GM19395 (cell line): Measurements from ENCODE around the gene FUBP1.
"Not testable (repeated sequence)": the region's sequence is repeated elsewhere in the genome, so short reads cannot be mapped to it uniquely, and the experiment has no call there.

ENCODE experiments used
- ATAC-seq: cut with Tn5 transposase; IDR thresholded peaks from one replicate; pipeline ENCODE4 v1.9.1; 2021; ENCODE audit warnings: mild to moderate bottlenecking, moderate library complexity; ENCODE audit not compliant: unreplicated experiment

The FUBP1 gene

DNA sequence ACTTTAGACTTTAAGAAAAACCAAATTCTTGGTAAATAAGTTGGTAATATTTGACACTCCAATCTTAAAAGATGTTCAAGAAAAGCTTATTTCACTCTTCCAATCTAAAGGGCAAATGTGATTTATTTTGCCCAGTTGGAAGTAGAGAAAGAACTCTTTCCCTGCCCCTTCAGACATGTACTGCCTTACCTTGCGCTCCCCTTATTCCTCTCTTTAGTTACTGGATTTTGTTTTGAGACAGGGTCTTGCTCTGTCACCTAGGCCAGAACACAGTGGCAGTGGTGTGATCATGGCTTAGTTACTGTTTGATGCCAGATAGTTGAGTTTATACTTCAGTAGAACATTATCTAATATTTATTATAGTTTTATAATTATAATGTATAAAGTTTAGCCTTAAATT, 27.5 kb downstream of the FUBP1 start:
- no peak for ATAC-seq

DNA sequence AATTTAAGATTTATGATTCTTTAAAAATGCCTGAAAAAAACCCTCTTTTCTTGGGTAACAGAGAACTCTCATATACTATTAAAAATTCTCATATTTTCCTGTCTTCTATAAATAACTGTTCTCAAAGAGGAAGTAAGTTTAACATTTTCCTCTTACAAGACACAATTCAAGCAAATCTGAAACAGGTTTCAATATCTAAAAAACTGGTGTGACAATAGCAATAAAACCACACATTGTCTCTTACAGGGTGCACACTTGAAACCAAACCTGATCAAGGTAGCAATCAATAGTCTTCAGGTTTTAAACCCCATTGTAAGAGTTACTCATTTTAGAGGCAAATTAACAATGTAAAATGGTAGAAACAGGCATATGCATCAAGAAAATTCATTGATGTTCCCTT, 28.0 kb downstream of the FUBP1 start:
- peak; percentile 88 for ATAC-seq

DNA sequence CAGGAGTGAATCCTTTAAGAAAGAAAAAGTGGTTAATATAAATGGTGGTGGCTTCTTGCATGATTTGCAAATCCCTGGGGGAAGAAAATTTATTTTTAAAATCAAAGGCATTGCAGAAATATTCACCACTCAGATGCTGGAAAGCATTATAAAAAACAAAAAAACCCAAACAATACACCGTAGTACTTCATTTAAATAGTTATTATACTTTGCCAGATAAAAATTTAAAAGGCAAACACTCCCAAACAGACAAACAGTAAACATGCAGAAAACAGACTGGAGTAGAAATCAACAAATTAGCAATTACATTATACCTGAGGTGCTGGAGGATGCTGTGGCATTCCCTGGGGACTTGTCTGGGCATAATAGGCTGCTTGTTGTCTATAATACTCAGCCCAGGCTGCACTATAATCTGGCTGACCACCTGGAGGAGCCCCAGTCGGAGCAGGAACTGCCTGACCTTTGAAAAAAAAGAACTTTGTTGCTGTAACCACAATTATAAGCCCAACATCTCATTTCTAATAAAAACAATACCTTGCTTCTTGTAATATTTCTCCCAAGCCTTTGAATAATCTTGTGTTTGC, 29.9 kb downstream of the FUBP1 start:
- no peak for ATAC-seq

DNA sequence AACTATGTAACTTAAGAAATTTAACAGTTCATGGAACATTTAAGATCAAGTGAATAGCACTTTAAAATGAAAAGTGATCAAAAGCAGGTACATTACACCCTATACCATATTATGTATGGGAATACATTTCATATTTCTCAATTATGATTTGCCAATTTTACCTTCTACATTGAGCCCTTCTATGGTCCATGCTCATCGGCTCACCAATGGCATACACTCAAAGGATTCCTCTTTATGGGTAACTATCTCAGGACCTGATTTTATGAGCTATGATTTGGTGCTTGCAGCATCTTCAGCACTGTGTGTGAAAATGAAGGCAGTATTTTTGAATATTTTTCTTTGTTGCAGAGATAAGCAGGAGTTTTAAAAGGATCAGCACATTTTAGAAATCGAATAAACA, 33.5 kb downstream of the FUBP1 start:
- no peak for ATAC-seq

DNA sequence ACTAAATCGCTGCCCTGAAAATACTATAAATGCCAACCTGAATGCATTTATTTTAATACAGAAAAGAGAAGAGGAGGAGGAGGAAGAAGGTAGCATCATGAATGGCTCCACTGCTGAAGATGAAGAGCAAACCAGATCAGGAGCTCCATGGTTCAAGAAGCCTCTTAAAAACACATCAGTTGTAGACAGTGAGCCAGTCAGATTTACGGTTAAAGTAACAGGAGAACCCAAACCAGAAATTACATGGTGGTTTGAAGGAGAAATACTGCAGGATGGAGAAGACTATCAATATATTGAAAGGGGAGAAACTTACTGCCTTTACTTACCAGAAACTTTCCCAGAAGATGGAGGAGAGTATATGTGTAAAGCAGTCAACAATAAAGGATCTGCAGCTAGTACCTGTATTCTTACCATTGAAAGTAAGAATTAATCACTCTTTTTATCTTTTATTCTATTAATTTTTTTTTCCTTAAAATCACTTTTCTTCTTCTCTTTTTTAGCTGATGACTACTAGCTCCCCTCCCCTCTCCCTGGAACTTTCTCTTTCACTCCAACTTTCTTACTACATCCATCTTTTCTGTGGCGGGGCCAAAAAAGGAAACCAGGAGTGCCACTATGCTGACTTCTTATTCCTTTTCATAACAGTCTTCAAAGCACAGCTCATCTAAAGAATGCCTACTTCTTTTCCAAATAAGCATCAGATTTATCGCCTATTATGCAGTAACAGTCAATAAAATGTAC, 36.3 kb downstream of the FUBP1 start:
- ATAC-seq = no peak

DNA sequence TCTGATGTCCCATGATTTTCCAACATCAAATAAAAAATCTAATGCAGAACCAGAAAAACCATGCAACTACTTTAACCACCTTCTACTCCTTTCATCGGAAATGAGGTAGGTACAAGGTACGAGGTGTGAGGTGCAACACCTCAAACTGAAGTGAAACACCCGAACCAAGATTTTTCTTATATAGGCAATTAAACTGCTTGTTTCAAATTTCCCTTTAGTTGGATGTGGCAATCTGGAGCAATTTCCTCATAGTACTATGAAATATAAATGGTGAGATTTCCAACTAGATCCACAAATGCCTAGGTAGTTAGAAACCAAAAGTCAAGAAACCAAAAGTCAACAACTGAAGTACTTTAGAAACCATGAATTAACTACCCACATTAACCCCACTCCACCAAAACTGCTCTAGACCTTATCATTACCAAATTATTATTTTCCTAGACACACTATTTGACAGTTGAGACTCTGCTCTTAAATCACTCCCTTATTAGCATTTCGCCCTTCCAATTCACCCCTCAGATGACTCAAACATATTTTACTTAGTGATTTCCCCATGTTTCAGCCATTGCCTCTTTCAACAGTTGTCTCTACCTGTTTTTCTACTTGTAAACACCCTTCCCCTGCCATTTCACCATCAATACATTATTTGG, 37.8 kb downstream of the FUBP1 start:
- ATAC-seq = no peak

DNA sequence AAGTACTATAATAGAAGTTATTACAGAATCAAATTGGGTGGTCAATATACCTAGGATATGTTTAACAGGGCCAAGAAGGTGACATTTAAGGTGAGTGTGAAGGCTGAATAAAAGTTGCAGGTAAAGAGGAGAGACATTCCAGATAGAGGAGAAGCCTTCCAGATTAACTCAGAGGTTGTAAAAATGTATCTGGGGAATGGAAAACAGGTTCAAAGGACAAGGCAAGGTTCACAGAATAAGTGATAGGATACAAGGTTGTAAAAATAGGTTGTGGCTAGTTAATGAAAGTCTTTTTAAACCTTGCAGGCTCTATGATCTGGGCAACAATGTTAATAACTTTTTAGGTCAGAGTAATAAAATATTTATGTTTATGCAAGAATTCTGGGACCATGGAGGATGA, 40.2 kb downstream of the FUBP1 start:
- ATAC-seq = no peak

DNA sequence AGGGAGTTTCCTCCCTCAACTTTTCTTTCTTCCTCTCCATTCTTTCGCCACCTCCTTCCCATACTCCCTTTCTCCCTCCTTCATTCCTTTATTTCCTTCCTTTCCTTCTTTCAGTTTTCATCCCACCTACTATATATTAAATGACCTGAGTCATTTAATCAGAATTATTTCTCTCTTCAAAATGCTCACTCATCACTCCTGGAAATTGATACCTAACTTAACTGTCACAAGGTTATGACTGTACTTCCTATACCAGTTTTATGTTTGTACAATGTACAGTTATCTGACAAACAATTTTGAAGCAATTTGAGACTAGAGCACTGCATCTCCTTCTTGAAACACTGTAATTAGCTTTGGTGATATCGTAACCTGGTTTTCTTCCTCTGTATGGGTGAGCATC, 49.1 kb downstream of the FUBP1 start:
- ATAC-seq = no peak

DNA sequence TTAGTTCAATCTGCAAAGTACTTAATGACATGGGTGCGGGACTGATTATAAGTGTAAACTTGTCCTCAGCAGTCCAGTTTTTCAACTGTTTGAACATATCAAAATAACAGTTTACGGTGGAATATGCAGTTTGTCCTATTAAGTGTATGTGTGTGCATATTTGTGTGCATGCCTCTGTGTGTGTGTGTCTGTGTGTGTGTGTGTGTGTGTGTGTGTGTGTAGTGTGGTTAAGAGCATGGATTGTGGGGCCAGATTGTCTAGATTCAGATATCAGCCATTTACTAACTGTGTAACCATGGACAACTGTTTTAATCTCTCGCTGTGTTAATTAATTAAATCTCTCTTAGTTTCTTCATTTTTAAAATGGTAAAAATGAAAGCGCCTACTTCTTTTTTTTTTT, 51.5 kb downstream of the FUBP1 start:
- ATAC-seq = peak; percentile 26

DNA sequence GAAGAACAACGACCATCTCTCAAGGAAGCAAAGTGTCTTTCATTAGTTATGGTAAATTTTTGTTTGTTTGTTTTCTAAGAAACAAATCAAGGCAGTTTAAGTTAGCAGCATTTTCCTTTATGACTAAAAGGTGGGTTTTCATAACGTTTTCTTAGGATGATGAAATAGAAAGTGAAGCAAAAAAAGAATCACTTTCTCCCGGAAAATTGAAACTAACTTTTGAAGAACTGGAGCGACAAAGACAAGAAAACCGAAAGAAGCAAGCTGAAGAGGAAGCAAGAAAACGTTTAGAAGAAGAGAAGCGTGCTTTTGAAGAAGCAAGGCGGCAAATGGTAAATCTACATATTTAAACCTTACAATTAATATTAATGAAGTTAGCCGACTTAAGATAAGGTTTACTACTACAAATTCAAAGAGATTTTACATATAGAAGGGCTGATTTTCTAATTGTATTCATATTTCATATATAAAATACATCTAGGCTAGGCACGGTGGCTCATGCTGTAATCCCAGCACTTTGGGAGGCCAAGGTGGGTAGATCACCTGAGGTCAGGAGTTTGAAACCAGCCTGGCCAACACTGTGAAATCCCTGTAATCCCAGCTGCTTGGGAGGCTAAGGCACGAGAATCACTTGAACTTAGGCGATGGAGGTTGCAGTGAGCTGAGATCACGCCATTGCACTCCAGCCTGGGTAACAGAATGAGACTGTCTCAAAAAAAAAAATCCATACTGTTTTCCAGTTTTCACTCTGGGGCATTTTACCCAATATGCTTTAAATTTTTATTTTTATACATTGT, 52.1 kb downstream of the FUBP1 start:
- ATAC-seq = peak; percentile 62

DNA sequence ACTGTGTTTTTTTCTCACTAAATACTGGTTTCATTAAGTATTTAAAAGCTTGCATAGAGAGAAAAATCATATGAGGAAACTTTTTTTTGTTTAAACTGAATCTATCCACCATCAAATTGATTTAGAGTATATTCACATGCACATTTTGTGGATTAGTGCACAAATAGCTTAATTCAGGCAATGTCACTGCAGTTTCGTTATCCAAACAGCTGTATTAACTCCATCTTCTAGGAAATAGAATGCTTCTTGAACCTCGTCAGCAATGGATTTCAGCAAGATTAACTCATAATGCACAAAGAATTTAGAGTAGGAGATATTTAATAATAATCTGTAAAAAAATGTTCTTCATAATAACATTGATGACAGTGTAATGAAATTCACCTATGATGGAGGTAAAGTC, 52.9 kb downstream of the FUBP1 start:
- ATAC-seq = no peak

DNA sequence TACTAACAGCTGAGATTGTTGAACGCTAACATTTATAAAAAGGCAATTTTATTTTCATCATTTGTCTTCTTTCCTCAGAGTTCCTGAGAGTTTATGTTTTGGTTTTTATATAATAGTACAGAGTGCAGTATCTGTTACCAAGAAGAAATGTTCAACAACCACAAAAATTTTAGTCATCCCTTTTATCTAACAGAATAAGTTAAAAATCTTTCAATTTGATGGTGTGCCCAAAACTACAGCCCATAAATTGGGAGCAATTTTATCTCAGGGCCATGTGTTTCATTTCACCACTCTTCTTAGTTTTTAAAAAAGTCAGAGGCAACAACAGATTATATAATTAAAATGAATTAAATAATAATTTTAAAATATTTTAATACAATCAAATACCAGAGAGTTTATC, 53.4 kb downstream of the FUBP1 start:
- ATAC-seq = no peak

DNA sequence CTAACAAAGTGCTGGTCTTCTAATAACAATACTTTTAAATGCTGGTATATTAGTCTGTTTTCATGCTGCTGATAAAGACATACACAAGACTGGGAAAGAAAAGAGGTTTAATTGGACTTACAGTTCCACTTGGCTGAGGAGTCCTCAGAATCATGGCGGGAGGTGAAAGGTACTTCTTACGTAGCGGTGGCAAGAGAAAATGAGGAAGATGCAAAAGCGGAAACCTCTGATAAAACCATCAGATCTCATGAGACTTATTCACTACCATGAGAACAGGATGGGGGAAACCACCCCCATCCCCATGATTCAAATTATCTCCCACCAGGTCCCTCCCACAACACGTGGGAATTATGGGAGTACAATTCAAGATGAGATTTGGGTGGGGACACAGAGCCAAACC, 60.0 kb downstream of the FUBP1 start:
- not testable (repeated sequence) for ATAC-seq

DNA sequence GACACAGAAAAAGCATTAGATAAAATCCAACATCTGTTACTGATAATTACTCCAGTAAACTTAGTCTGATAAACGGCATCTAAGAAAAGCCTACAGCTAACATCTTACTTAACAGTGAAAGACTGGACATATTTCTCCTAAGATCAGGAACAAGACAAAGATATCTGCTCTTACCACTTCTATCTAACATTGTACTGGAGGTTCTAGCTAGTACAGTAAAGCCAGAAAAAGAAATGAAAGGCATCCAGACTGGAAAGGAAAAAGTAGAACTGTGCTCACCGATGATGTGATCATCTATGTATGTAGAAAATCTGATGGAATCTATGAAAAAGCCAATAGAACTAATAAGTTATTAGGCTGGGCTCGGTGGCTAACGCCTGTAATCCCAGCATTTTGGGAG, 68.8 kb downstream of the FUBP1 start:
- ATAC-seq = no peak

DNA sequence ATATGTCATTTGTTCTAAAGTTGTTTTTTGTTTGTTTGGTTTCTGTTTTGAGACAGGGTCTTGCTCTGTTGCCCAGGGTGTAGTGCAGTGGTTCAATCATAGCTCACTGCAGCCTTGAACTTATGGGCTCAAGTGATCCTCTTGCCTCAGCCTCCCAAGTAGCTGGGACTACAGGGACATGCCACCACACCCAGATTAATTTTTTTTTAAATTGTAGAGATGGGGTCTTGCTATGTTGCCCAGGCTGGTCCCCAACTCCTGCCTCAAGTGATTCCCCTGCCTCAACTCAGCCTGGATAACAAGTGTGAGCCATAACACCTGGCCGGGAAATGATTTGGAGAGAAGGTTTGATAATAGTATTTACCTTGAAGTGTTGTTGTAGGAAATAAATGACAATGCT, 72.2 kb downstream of the FUBP1 start:
- no peak for ATAC-seq

DNA sequence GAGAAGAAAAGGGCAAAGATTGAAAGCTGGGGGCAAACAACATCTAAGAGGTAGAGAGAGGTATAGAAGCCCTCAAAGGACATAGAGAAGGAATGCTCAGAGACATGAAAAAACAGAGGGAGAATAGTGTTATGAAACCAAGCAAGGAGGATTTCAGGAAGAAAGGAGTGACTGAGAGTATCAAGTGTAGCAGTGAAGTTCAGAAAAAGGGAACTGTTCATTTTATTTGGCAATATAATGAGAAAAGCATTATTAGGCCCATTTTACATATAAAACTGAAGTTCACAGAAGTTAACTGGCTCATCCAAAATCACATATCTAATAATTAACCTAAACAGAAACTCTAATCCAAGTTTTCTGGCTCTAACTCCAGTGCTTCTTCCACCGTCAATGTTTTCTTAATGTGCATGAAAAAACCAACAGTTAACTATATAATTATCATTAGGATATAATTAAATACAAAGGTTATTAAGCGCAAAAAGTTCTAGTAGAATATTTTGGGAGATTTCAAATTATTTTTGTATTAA, 72.8 kb downstream of the FUBP1 start:
- no peak for ATAC-seq

DNA sequence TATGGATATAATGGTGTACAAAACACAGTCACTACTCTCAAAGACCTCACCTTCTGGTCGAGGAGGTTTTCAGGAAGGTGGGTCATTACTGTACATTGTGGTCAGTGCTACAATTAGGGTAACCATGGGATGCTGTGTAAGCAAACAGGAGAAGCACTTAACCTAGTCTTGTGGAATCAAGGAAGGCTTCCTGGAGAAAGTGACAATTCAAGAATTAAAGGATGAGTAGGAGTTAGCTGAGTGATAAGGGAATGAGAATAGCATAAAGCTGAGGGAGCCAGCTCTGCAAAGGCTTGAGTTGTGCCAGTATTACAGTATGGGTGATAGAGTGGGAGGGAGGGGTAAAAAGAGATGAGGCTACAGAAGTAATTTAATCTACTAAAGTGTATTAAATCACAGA, 73.3 kb downstream of the FUBP1 start:
- ATAC-seq = no peak

DNA sequence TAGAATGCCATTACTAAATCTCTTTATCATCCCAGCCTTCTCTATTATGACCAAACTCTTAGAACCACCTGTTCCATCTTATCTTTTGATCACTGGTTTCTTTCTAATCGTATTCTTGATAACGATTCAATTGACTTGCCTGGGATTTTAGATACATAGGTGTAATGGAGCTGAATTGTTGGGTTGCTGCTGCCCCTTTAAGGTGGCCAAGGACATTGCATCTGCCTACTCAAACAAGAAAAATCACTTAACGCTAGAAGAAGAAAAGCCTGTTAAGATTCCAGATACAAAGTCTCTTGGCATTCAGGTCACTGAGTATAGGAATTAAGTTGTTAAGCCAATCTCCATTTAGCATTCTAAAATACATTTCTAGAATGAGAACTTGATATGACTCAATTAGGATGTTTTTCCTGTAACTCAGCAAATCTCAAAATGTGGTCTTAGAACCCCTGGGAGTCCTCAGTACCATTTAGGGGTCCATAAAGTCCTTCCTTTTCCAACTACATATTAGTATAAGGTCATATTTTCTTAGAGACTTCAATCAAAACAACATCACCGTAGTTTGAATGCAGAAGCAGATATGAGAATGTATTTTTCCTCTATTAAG, 78.1 kb downstream of the FUBP1 start:
- ATAC-seq = no peak

DNA sequence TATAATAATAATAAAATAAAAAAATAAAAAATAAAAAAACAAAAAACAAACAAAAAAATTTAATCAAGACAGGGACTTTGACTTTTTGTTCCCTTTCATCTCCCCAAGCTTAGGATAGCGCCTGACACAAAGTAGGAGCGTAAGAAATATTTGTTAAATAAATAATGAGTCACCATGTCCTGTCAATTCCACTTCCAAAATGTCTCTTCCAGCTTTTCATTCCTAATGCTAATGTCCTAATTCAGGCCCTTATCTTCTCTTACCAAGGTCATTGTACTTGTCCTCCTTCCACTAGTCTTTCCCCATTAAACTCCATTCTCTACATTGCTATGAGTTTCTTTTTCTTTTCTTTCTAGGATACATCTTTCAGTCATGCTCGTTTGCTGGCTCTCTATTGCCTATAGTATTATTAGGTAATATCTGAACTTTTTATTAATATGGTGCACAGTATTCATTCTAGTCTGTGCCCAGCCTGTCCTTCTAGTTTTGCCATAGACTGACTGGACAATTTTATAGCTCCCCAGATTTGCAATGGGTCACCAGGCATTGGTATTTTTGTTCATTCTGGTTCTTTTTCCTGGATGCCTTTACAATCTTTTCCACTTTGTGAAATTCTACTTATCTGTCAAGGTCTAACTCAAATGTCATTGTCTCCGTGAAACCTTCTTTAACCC, 79.1 kb downstream of the FUBP1 start:
- ATAC-seq = no peak
